ENCODE measurements around the gene DPP7. TPM values are rescaled to one million over a fixed set of nuclear protein-coding genes. Genes with fewer than 3 reads are reported as not detected.

The DPP7 gene
- total RNA-seq, 1 donor from 2014 or later, result 125 TPM

GRCh38 chr9:137107982-137108381 is 6.6 kb downstream of the DPP7 start:
- H3K4me3 ChIP-seq (ENCODE audit: low read depth, low read length), result no peak overlapping the region
- TF ChIP-seq CTCF (conservative IDR thresholded peaks at IDR 0.05; ENCODE audit: low read depth, low read length), result no peak
- DNase-seq (ENCODE audit: low read depth), result no peak

DNA sequence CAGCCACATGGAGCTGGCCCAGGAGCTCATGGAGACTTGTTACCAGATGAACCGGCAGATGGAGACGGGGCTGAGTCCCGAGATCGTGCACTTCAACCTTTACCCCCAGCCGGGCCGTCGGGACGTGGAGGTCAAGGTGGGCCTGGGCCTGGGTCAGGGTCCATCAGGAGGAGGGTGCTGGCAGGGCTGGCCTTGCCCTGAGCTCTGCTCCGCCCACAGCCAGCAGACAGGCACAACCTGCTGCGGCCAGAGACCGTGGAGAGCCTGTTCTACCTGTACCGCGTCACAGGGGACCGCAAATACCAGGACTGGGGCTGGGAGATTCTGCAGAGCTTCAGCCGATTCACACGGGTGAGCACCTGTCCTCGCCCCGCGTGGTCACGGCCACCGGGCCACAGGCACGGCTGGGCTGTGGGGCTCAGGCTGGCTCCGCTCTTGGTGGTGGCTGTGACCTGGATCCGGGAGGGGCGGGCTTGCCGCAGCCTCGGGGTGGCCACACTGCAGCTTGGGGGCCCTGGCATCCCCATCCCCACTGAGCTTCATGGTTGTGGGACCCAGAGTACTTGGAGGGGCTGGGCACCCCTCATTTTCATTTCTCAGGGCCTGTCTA is 7.1 kb downstream of the DPP7 start:
- TF ChIP-seq CTCF (conservative IDR thresholded peaks at IDR 0.05; ENCODE audit: low read depth, low read length), result no peak
- no peak overlapping the region for H3K4me3 ChIP-seq (ENCODE audit: low read depth, low read length)
- DNase-seq (ENCODE audit: low read depth), result no peak

DNA sequence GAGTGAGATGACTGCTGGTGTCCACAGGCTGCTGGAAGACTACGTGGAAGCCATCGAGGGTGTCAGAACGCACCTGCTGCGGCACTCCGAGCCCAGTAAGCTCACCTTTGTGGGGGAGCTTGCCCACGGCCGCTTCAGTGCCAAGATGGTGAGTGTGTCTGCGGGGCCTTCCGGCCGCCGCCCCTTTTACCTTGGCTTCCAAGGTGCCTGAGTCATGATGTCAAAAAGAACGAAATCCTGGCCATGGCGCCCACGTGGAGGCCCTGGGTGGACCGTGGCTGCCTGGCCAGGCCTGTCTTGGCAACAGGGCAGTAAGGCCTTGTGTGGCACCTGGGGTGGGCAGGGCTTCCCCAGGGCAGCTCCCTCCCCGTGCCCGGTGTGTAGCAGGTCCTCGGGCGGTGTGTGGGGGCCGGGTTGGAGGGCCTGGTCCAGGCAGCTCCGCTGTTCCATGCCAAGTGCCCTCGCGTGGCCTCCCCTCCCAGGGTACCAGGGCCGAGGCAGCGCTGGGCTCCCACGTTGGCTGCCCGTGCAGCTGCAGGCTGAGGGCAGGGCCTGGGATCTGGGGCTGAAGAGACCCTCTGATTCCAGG is 7.8 kb downstream of the DPP7 start:
- TF ChIP-seq CTCF (conservative IDR thresholded peaks at IDR 0.05; ENCODE audit: low read depth, low read length), result no peak
- H3K4me3 ChIP-seq (ENCODE audit: low read depth, low read length), result no peak overlapping the region
- no peak for DNase-seq (ENCODE audit: low read depth)

GRCh38 chr9:137105814-137106661 is 8.5 kb downstream of the DPP7 start:
- DNase-seq (ENCODE audit: low read depth), result no peak
- H3K4me3 ChIP-seq (ENCODE audit: low read depth, low read length), result no peak overlapping the region
- no peak for TF ChIP-seq CTCF (conservative IDR thresholded peaks at IDR 0.05; ENCODE audit: low read depth, low read length)

- TF ChIP-seq CTCF (conservative IDR thresholded peaks at IDR 0.05; ENCODE audit: low read depth, low read length), result no peak
- DNase-seq (ENCODE audit: low read depth), result no peak
- no peak overlapping the region for H3K4me3 ChIP-seq (ENCODE audit: low read depth, low read length)
Observed at GRCh38 chr9:137103206-137103999, 11.1 kb downstream of the DPP7 start.

GRCh38 chr9:137099231-137099630 is 15.3 kb downstream of the DPP7 start:
- no peak for DNase-seq (ENCODE audit: low read depth)
- no peak overlapping the region for H3K4me3 ChIP-seq (ENCODE audit: low read depth, low read length)
- no peak for TF ChIP-seq CTCF (conservative IDR thresholded peaks at IDR 0.05; ENCODE audit: low read depth, low read length)
